ENCODE results near the gene USP6. TPM values are rescaled to one million over a fixed set of nuclear protein-coding genes. Genes with fewer than 3 reads are reported as not detected.
"Not testable (repeated sequence)": the region's sequence is repeated elsewhere in the genome, so short reads cannot be mapped to it uniquely, and the experiment has no call there.

USP6 gene
- total RNA-seq, 1 donor from 2014 or later = 3.7 TPM

GRCh38 chr17:5096731-5097100 lies 19.1 kb upstream of the USP6 start:
- H3K9ac ChIP-seq (ENCODE audit: low read depth in 1 of 3, low read length in 3 of 3) = peak overlapping the region in 1 of 3 donors; percentile 33
- H3K27ac ChIP-seq (ENCODE audit: low read depth, low read length) = no peak overlapping the region
- peaks cover 26 to 34% (median 30%) of the 10 kb centered on the region in 3 donors for H3K9me3 ChIP-seq (ENCODE audit: control insufficient read depth in 3 of 3, low read length in 3 of 3)
- H3K4me1 ChIP-seq (ENCODE audit: control insufficient read depth in 3 of 3, insufficient read depth in 3 of 3, low read length in 3 of 3) = peaks cover 0 to 5% (median 4%) of the 10 kb centered on the region in 3 donors
- no peaks in the 10 kb centered on the region for H3K27me3 ChIP-seq (ENCODE audit: control insufficient read depth in 3 of 3, insufficient read depth in 3 of 3, low read length in 3 of 3)
- H3K36me3 ChIP-seq (ENCODE audit: control insufficient read depth in 3 of 3, insufficient read depth in 3 of 3, low read length in 3 of 3) = peaks cover 16 to 24% (median 22%) of the 10 kb centered on the region in 3 donors
- peak overlapping the region; percentile 59 to 80 (median 67) for H3K4me3 ChIP-seq (ENCODE audit: low read length in 3 of 3)

GRCh38 chr17:5097101-5097834 lies 18.6 kb upstream of the USP6 start:
- Histone ChIP-seq H3K27me3 (ENCODE audit: control insufficient read depth in 3 of 3, insufficient read depth in 3 of 3, low read length in 3 of 3) (no peaks in the 10 kb centered on the region), H3K36me3 (ENCODE audit: control insufficient read depth in 3 of 3, insufficient read depth in 3 of 3, low read length in 3 of 3) (peaks cover 11 to 18% (median 17%) of the 10 kb centered on the region in 3 donors), H3K9me3 (ENCODE audit: control insufficient read depth in 3 of 3, low read length in 3 of 3) (peaks cover 21 to 29% (median 26%) of the 10 kb centered on the region in 3 donors), H3K4me1 (ENCODE audit: control insufficient read depth in 3 of 3, insufficient read depth in 3 of 3, low read length in 3 of 3) (peaks cover 0 to 5% (median 4%) of the 10 kb centered on the region in 3 donors), H3K27ac (ENCODE audit: low read depth, low read length) (no peak overlapping the region), H3K9ac (ENCODE audit: low read depth in 1 of 3, low read length in 3 of 3) (peak overlapping the region; percentile 14 to 45 (median 33)), H3K4me3 (ENCODE audit: low read length in 3 of 3) (peak overlapping the region; percentile 59 to 80 (median 67))

GRCh38 chr17:5099271-5099670 lies 16.6 kb upstream of the USP6 start:
- H3K9me3 ChIP-seq (ENCODE audit: control insufficient read depth in 3 of 3, low read length in 3 of 3) = peaks cover 6 to 11% (median 9%) of the 10 kb centered on the region in 3 donors
- H3K4me3 ChIP-seq (ENCODE audit: low read length in 3 of 3) = no peak overlapping the region
- no peaks in the 10 kb centered on the region for H3K36me3 ChIP-seq (ENCODE audit: control insufficient read depth in 3 of 3, insufficient read depth in 3 of 3, low read length in 3 of 3)
- no peak overlapping the region for H3K9ac ChIP-seq (ENCODE audit: low read depth in 1 of 3, low read length in 3 of 3)
- no peaks in the 10 kb centered on the region for H3K27me3 ChIP-seq (ENCODE audit: control insufficient read depth in 3 of 3, insufficient read depth in 3 of 3, low read length in 3 of 3)
- H3K27ac ChIP-seq (ENCODE audit: low read depth, low read length) = no peak overlapping the region
- H3K4me1 ChIP-seq (ENCODE audit: control insufficient read depth in 3 of 3, insufficient read depth in 3 of 3, low read length in 3 of 3) = peaks cover 0 to 5% (median 4%) of the 10 kb centered on the region in 3 donors

GRCh38 chr17:5100832-5101231 lies 15.0 kb upstream of the USP6 start:
- Histone ChIP-seq H3K4me3 (ENCODE audit: low read length in 3 of 3) (no peak overlapping the region), H3K4me1 (ENCODE audit: control insufficient read depth in 3 of 3, insufficient read depth in 3 of 3, low read length in 3 of 3) (peaks cover 0 to 5% (median 4%) of the 10 kb centered on the region in 3 donors), H3K27ac (ENCODE audit: low read depth, low read length) (no peak overlapping the region), H3K36me3 (ENCODE audit: control insufficient read depth in 3 of 3, insufficient read depth in 3 of 3, low read length in 3 of 3) (peaks cover 1 to 5% (median 3%) of the 10 kb centered on the region in 3 donors), H3K9me3 (ENCODE audit: control insufficient read depth in 3 of 3, low read length in 3 of 3) (peaks cover 0 to 8% (median 2%) of the 10 kb centered on the region in 3 donors), H3K27me3 (ENCODE audit: control insufficient read depth in 3 of 3, insufficient read depth in 3 of 3, low read length in 3 of 3) (no peaks in the 10 kb centered on the region), H3K9ac (ENCODE audit: low read depth in 1 of 3, low read length in 3 of 3) (no peak overlapping the region)

- peak overlapping the region; percentile 85 to 94 (median 90) for H3K9ac ChIP-seq (ENCODE audit: low read depth in 1 of 3, low read length in 3 of 3)
- no peak overlapping the region for H3K27ac ChIP-seq (ENCODE audit: low read depth, low read length)
- H3K36me3 ChIP-seq (ENCODE audit: control insufficient read depth in 3 of 3, insufficient read depth in 3 of 3, low read length in 3 of 3) = peaks cover 19 to 35% (median 23%) of the 10 kb centered on the region in 3 donors
- H3K27me3 ChIP-seq (ENCODE audit: control insufficient read depth in 3 of 3, insufficient read depth in 3 of 3, low read length in 3 of 3) = peaks cover 5 to 13% (median 11%) of the 10 kb centered on the region in 3 donors
- no peaks in the 10 kb centered on the region for H3K9me3 ChIP-seq (ENCODE audit: control insufficient read depth in 3 of 3, low read length in 3 of 3)
- H3K4me3 ChIP-seq (ENCODE audit: low read length in 3 of 3) = peak overlapping the region; percentile 96 to 99 (median 97)
- H3K4me1 ChIP-seq (ENCODE audit: control insufficient read depth in 3 of 3, insufficient read depth in 3 of 3, low read length in 3 of 3) = peaks cover 11 to 12% (median 11%) of the 10 kb centered on the region in 3 donors
Measured at GRCh38 chr17:5110816-5111215, 5.0 kb upstream of the USP6 start.

GRCh38 chr17:5111402-5112204 lies 4.2 kb upstream of the USP6 start, which contains the start of gene ZNF232:
ZNF232 (minus strand) TSS chr17:5111878; CDS start chr17:5111822, 56 bp downstream.
- Histone ChIP-seq H3K9me3 (ENCODE audit: control insufficient read depth in 3 of 3, low read length in 3 of 3) (no peaks in the 10 kb centered on the region), H3K27ac (ENCODE audit: low read depth, low read length) (peak within 1 kb of the TSS; percentile 59)

GRCh38 chr17:5118219-5118618 lies 2.4 kb downstream of the USP6 start:
- peaks cover 10 to 24% (median 22%) of the 10 kb centered on the region in 3 donors for H3K27me3 ChIP-seq (ENCODE audit: control insufficient read depth in 3 of 3, insufficient read depth in 3 of 3, low read length in 3 of 3)

More at GRCh38 chr17:5111402-5112204, 4.2 kb upstream of the USP6 start, which contains the start of gene ZNF232:
- Histone ChIP-seq H3K27me3 (ENCODE audit: control insufficient read depth in 3 of 3, insufficient read depth in 3 of 3, low read length in 3 of 3) (peaks cover 10 to 20% (median 19%) of the 10 kb centered on the region in 3 donors), H3K4me3 (ENCODE audit: low read length in 3 of 3) (peak within 1 kb of the TSS; percentile 96 to 99 (median 97)), H3K36me3 (ENCODE audit: control insufficient read depth in 3 of 3, insufficient read depth in 3 of 3, low read length in 3 of 3) (peaks cover 14 to 27% (median 18%) of the 10 kb centered on the region in 3 donors), H3K9ac (ENCODE audit: low read depth in 1 of 3, low read length in 3 of 3) (peak within 1 kb of the TSS; percentile 85 to 94 (median 90)), H3K4me1 (ENCODE audit: control insufficient read depth in 3 of 3, insufficient read depth in 3 of 3, low read length in 3 of 3) (peaks cover 11 to 12% (median 11%) of the 10 kb centered on the region in 3 donors)

GRCh38 chr17:5120036-5120435 lies 4.2 kb downstream of the USP6 start:
- Histone ChIP-seq H3K4me1 (ENCODE audit: control insufficient read depth in 3 of 3, insufficient read depth in 3 of 3, low read length in 3 of 3) (peaks cover 18 to 33% (median 19%) of the 10 kb centered on the region in 3 donors), H3K9me3 (ENCODE audit: control insufficient read depth in 3 of 3, low read length in 3 of 3) (no peaks in the 10 kb centered on the region), H3K9ac (ENCODE audit: low read depth in 1 of 3, low read length in 3 of 3) (no peak overlapping the region), H3K4me3 (ENCODE audit: low read length in 3 of 3) (peak overlapping the region in 1 of 3 donors; percentile 6), H3K27ac (ENCODE audit: low read depth, low read length) (peak overlapping the region; percentile 70), H3K36me3 (ENCODE audit: control insufficient read depth in 3 of 3, insufficient read depth in 3 of 3, low read length in 3 of 3) (peaks cover 0 to 4% (median 0%) of the 10 kb centered on the region in 3 donors), H3K27me3 (ENCODE audit: control insufficient read depth in 3 of 3, insufficient read depth in 3 of 3, low read length in 3 of 3) (peaks cover 10 to 19% (median 18%) of the 10 kb centered on the region in 3 donors)

More at GRCh38 chr17:5118219-5118618, 2.4 kb downstream of the USP6 start:
- H3K4me3 ChIP-seq (ENCODE audit: low read length in 3 of 3) = no peak overlapping the region
- H3K27ac ChIP-seq (ENCODE audit: low read depth, low read length) = no peak overlapping the region
- H3K36me3 ChIP-seq (ENCODE audit: control insufficient read depth in 3 of 3, insufficient read depth in 3 of 3, low read length in 3 of 3) = peaks cover 0 to 8% (median 4%) of the 10 kb centered on the region in 3 donors
- no peaks in the 10 kb centered on the region for H3K9me3 ChIP-seq (ENCODE audit: control insufficient read depth in 3 of 3, low read length in 3 of 3)
- no peak overlapping the region for H3K9ac ChIP-seq (ENCODE audit: low read depth in 1 of 3, low read length in 3 of 3)
- peaks cover 12 to 25% (median 18%) of the 10 kb centered on the region in 3 donors for H3K4me1 ChIP-seq (ENCODE audit: control insufficient read depth in 3 of 3, insufficient read depth in 3 of 3, low read length in 3 of 3)

GRCh38 chr17:5120436-5121185 lies 4.8 kb downstream of the USP6 start:
- Histone ChIP-seq H3K27me3 (ENCODE audit: control insufficient read depth in 3 of 3, insufficient read depth in 3 of 3, low read length in 3 of 3) (peaks cover 6 to 16% (median 13%) of the 10 kb centered on the region in 3 donors), H3K4me1 (ENCODE audit: control insufficient read depth in 3 of 3, insufficient read depth in 3 of 3, low read length in 3 of 3) (peaks cover 18 to 33% (median 19%) of the 10 kb centered on the region in 3 donors), H3K9ac (ENCODE audit: low read depth in 1 of 3, low read length in 3 of 3) (peak overlapping the region; percentile 52 to 82 (median 56)), H3K4me3 (ENCODE audit: low read length in 3 of 3) (peak overlapping the region; percentile 38 to 78 (median 77)), H3K27ac (ENCODE audit: low read depth, low read length) (peak overlapping the region; percentile 70)
- not testable (repeated sequence) for H3K36me3 ChIP-seq (ENCODE audit: control insufficient read depth in 3 of 3, insufficient read depth in 3 of 3, low read length in 3 of 3); H3K9me3 ChIP-seq (ENCODE audit: control insufficient read depth in 3 of 3, low read length in 3 of 3)
